ENCODE measurements around the gene LY9.

- no peak for TF ChIP-seq EZH2 (IDR thresholded peaks at IDR 0.05; ENCODE audit: low read length, unreplicated experiment)
- no peak for TF ChIP-seq CTCF (conservative IDR thresholded peaks at IDR 0.05; ENCODE audit: low read depth, low read length)
Observed at GRCh38 chr1:160862203-160863060, 66.5 kb downstream of the LY9 start, which contains the start of gene CD244.
